A673 (cell line): ENCODE results near the gene TMEM18.

Experiments
- CTCF ChIP-seq: fragments of 300-800, 200-600 bp; sonication (generic); conservative IDR thresholded peaks from 2 replicates; pipeline ENCODE4 v1.5.1; 2017; ENCODE audit warnings: low read depth, mild to moderate bottlenecking, antibody characterized with exemption, low read length, moderate library complexity, mixed read lengths
- EZH2 ChIP-seq: fragments of 200-600 bp; sonication (generic); IDR thresholded peaks from 2 replicates; pipeline ENCODE4 v1.6.1; 2017; ENCODE audit warnings: borderline replicate concordance, low read depth, mild to moderate bottlenecking, mixed read lengths, antibody characterized with exemption, low read length; ENCODE audit not compliant: poor library complexity, severe bottlenecking

DNA sequence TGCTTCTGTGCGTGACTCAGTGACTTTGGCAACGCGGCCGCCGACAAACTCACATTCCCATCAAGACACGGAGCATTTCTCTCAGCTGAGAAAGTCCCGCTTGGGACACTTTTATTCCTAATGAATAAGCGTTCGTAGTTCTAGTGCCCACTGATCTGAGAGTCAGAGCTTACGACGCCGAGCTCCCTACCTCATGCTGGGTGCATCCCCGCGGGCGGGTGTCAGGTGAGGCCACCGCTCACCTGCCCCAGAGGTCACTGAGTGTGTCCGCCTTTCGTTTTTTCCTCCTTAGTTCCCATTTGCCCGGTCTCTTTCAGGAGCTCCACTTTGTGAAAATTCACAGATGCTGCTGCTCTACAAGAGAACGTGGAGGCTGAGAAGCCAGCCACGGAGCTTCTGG is 43.6 kb upstream of the TMEM18 start:
- TF ChIP-seq CTCF: no peak
- no peak for TF ChIP-seq EZH2
